Dermis blood vessel endothelial cell (primary cell): ENCODE data around the gene RSPH1. TPM values are rescaled to one million over a fixed set of nuclear protein-coding genes. Genes with fewer than 3 reads are reported as not detected.

Source experiments
- DNase-seq: peaks from one replicate; pipeline ENCODE4 v3.0.0; 2010
- total RNA-seq: library from RNA; depleted of rRNA; stranded (reverse); fragments of >200 nt; gene quantifications from 2 replicates; pipeline ENCODE4 v1.2.3, GENCODE V29; 2014

RSPH1 gene
- total RNA-seq = not detected in 2 replicates

- DNase-seq = peak; percentile 99
These were observed at the start of gene RSPH1 for GRCh38 chr21:42496120-42496838. TSS of gene RSPH1 (minus strand) at chr21:42496224. CDS start at chr21:42496186, 38 bp downstream.

DNA sequence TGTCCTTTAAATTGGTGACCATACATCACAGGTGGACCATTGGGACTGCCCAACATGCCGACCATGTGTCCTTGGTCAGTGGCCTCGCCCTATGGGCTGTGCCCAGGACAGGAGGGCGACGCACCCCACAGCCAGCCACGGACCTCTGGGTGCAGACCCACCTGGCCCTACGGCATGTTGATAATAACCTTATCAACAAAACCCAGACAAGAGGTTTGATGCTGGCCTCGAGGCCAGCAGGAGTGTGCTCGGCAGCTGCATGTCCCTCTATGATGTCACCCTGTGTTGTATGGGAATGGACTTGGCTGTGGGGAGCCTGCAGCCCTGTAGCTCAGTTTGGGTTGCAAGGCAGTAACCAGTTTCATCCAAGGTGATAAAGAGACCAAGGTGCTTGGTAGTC, 49.7 kb upstream of the RSPH1 start:
- DNase-seq = no peak

GRCh38 chr21:42545317-42545716, 49.3 kb upstream of the RSPH1 start:
- DNase-seq = no peak

- no peak for DNase-seq
These were observed 48.5 kb upstream of the RSPH1 start for GRCh38 chr21:42544544-42544943.

- no peak for DNase-seq
These were observed 47.3 kb upstream of the RSPH1 start for GRCh38 chr21:42543106-42543847.

DNA sequence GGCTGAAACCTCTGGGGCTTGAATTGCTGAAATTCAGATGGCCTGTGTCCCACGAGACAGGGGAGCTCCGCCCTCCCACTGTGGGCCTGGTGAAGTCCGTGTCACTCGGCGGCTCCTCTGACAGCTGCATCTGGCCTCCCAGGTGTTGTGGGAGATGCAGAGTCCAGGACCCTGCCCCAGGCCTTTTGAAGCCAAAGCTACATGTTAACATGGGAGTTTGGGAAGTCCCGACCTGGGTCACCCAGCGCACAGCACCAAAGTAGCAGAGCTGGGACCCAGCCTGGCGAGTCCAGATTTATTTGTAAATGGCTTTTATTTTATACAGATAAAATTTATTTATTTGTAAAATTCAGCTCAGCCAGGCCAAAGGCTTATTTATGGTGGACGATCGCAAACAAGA, 46.6 kb upstream of the RSPH1 start:
- no peak for DNase-seq

- DNase-seq = no peak
These were observed 46.2 kb upstream of the RSPH1 start for GRCh38 chr21:42542196-42542595.

- no peak for DNase-seq
These were observed 45.6 kb upstream of the RSPH1 start for GRCh38 chr21:42541618-42542017.

- no peak for DNase-seq
These were observed 45.1 kb upstream of the RSPH1 start for GRCh38 chr21:42541174-42541573.

- DNase-seq = no peak
These were observed 44.4 kb upstream of the RSPH1 start for GRCh38 chr21:42540396-42540795.

DNA sequence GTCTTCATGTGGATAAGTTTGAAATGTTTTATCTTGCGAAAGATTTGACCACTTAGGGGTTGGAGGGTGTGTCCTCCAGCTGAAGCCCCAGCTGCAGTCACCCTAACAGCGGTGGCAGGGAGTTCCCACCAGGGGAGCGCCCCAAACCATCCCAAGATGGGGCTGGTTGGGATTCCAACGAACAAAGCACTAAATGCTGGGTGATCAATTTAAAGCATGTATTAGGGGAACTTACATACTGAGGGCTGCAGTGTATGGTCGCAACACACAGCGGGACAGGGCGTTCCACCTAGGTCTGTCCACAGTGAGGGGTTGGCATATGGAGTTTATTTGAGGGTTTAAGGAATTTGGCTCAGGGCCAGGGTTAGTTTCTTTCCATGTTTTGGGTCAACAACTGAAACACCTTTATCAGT, 43.9 kb upstream of the RSPH1 start:
- DNase-seq = no peak

GRCh38 chr21:42539342-42539741, 43.3 kb upstream of the RSPH1 start:
- no peak for DNase-seq

GRCh38 chr21:42538479-42539275, 42.7 kb upstream of the RSPH1 start:
- no peak for DNase-seq

DNA sequence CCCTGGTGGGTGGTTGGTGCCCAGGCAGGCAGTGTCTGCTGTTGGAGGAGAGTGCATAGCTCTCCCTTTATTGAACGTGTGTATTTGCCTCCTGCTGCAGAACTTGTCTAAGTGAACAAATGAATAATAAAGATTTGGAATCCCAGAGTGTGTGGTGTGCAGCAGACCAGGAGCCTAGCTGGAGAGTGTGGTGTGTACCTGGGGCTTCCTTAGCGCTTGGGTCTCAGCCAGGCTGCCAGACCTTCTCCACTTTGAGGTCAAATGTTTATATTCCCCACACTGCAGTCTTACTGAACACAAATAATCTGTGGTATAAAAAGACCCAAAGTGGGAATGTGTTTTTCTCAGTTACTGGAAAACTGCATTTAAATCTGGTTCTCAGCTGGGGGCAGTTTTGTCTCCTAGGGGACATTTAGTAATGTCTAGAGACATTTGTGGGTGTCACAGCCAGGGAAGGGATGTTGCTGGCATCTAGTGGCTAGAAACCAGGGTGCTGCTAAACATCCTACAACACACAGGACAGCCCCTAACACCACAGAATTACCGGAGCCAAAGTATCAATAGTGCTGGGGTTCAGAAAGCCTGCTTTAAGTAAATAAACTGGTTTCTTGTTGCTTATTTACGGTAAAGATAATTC, 41.2 kb upstream of the RSPH1 start:
- DNase-seq = no peak

DNA sequence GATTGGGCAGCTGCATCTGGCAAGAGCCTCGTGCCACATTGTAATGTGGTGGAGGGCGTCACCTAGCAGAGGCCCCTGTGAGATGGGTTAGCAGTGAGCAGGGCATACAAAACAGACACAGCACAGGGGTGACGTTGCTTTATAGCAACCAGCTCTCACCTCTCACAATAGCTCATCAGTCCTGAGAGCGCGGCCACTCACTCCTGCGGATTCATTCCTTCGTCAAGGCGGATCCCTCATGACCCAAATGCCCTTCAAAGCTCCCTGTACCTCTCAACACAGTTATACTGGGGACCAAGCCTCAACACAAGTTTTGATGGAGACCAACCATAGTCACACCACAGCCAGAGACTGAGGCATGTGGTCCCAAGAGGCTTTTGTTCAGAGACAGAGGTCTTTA, 40.6 kb upstream of the RSPH1 start:
- no peak for DNase-seq

- DNase-seq = peak; percentile 46
These were observed 39.7 kb upstream of the RSPH1 start for GRCh38 chr21:42535602-42536171.

GRCh38 chr21:42534421-42535378, 38.7 kb upstream of the RSPH1 start:
- DNase-seq = peak; percentile 18

- DNase-seq = no peak
These were observed 37.9 kb upstream of the RSPH1 start for GRCh38 chr21:42533963-42534355.

- DNase-seq = no peak
These were observed 37.4 kb upstream of the RSPH1 start for GRCh38 chr21:42533306-42533962.

DNA sequence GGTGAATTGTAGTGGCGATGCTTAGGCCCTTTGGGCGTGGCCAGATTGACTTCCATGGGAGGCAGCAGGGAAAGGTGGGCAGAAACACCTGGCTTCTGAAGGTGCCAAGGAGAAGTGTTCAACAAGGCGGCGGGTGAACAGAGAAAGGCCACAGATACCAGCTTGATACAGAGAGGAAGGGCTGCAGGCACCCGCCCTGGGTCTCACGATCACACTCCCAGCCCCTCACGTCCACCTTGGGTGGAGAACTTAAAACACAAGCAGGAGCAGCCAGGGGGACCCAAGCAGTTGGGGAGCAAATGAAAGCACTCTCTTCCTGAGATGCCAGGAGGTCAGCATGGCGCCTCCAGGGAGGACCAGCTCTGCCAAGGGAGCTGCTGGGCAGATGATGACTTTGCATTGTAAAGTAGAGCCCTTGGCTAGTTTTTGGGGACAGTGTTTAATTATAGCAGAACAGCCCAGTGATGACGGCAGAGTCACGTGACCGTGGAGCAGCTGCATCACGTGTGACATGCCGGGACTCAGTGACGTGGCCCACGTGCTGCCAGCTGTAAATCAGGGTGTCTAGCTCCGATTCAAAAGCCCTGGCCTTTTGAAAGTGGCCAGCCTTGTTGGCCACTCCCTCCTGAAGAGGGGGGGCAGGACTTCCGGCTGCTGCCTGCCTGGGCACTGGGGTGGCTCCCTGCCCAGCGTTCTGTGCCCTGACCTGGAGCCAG, 36.6 kb upstream of the RSPH1 start:
- DNase-seq = peak; percentile 68
